ENCODE results near the gene RALGAPB.
"Not testable (repeated sequence)": the region's sequence is repeated elsewhere in the genome, so short reads cannot be mapped to it uniquely, and the experiment has no call there.

Gene RALGAPB

DNA sequence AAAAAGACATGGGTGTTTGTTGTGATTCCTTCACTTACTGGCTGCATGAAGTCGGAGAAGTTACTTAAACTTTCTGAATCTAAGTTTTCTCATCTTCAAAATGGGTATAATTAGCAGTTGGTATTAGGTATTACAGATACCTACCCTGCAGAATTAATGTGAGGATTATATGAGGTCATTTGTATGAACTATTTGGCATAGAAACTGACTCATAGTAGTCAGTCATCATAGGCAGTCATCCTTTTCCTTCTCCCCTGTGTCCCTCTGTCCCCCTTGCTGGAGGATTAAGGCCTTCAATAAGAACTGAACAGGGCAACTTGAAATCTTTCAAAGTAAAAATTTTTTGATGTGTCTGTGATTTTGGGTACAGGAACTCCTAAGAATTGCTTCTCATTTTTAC lies 26.3 kb downstream of the RALGAPB start:
- no peak for ATAC-seq

DNA sequence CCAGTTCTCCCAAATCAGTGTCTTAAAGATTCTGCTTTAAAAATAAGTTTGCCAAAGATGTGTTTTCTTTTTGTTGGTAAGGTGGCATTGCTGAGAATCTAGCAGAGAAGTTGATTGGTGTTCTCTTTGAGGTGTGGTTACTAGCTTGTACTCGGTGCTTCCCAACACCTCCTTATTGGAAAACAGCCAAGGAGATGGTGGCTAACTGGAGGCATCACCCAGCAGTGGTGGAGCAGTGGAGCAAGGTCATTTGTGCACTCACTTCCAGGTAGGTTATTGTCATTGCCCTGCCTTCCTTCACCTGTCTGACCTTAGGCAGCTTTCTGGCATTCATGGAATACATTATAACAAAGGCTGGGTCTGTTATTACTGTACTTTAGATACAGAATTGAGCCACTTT lies 26.7 kb downstream of the RALGAPB start:
- no peak for ATAC-seq

GRCh38 chr20:38501858-38502436 lies 29.3 kb downstream of the RALGAPB start:
- no peak for ATAC-seq

- no peak for ATAC-seq
These were observed 31.9 kb downstream of the RALGAPB start for GRCh38 chr20:38504368-38505090.

GRCh38 chr20:38505091-38505455 lies 32.4 kb downstream of the RALGAPB start:
- ATAC-seq = no peak

DNA sequence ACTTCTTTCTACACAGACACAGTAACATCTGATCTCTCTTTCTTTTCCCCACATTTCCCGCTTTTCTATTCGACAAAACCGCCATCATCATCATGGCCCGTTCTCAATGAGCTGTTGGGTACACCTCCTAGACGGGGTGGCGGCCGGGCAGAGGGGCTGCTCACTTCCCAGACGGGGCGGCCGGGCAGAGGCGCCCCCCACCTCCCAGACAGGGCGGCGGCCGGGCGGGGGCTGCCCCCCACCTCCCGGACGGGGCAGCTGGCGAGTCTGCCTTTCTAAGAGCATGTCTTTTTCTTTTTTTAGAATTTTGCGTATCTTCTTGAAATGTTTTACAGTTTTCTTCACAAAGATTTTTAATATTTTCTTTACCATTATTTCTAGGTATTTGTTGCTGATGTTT lies 39.1 kb downstream of the RALGAPB start:
- not testable (repeated sequence) for ATAC-seq

GRCh38 chr20:38514185-38514584 lies 41.5 kb downstream of the RALGAPB start:
- no peak for ATAC-seq

- no peak for ATAC-seq
These were observed 42.3 kb downstream of the RALGAPB start for GRCh38 chr20:38514947-38515346.

DNA sequence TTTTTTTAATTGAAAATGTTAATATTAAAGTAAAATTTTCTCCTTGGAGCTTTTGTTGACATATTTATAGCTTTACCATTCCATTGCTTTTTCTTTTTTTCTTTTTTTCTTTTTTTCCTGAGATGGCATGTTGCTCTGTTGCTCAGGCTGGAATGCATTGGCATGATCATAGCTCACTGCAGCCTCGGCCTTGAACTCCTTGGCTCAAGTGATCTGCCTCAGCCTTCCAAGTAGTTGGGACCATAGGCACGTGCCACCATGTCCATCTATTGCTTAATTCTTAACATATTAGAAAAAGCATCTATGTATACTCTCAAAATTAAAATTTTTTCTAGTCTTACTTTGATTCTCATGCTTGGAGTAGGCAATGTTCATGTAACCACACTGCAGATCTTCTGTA lies 43.0 kb downstream of the RALGAPB start:
- ATAC-seq = no peak

- no peak for ATAC-seq
These were observed 46.8 kb downstream of the RALGAPB start for GRCh38 chr20:38519426-38519825.

DNA sequence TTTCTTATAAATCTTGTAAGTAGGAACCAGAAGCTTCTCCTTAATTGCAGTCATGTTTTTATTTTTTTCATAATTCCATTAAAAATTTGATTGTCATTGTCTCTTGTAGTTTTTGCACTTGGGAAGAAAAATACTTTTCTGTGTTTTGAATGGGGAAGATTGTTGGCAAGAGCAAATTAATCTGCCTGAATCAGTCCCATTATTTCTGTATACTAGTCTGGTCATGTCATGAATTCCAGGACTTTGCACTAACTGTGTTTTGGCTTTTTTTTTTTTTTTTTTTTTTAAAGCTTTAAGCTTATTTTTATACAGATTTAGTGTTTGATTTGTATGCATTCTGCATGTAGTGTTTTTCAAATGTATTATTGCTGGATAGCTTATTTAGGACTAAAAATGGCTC lies 47.6 kb downstream of the RALGAPB start:
- no peak for ATAC-seq

GRCh38 chr20:38523697-38524096 lies 51.1 kb downstream of the RALGAPB start:
- ATAC-seq = no peak

DNA sequence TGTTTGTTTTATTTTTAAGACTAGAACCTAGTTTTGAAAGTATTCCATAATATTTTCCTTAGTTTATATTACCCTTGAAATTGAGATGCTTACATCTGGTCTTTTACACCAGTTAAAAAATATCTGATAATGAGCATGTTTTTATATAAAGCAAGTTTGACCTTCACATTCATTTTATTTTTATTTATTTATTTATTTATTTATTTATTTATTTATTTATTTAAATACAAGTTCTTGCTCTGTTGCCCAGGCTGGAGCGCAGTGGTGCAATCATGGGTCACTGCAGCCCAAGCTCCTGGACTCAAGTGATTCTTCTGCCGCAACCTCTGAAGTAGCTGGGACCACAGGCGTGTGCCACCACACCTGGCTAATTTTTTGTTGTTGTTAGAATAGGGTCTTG lies 55.5 kb downstream of the RALGAPB start:
- ATAC-seq = no peak

GRCh38 chr20:38531021-38531420 lies 58.4 kb downstream of the RALGAPB start:
- ATAC-seq = no peak

DNA sequence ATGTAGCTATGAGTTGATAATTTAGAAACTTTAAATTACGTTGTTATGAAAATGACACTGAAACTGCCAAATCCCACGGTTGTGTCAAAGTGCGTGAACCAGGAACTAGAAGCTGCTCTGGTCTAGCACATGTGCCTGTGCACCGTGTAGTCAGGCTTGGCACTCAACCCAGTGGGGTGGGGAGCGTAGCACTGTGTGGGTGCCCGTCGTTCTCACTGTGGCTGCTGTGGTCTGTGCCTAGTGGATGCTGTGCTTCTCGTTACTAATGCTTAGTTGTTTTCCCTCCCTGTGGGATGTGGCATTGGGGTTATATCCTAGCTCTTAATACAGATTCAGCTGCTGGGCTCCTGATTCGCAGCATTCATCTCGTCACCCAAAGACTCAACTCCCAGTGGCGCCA lies 62.1 kb downstream of the RALGAPB start:
- ATAC-seq = no peak

- no peak for ATAC-seq
These were observed 63.7 kb downstream of the RALGAPB start for GRCh38 chr20:38536310-38536709.

DNA sequence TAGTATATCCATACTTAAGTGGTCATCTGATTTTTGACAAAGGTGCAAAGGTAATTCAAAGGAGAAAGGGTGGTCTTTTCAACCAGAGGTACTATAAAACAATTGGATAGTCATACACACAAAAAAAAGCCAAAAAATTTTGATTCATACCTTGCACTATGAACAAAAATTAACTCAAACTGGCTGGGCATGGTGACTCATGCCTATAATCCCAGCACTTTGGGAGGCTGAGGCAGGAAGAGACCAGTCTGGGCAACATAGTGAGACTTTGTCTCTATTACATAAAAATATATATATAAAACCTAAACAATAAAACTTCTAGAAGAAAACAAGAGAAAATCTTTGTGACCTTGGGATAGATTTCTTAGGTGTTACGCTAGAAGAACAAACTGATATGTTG lies 64.5 kb downstream of the RALGAPB start:
- no peak for ATAC-seq

- no peak for ATAC-seq
These were observed 66.1 kb downstream of the RALGAPB start for GRCh38 chr20:38538789-38539188.

DNA sequence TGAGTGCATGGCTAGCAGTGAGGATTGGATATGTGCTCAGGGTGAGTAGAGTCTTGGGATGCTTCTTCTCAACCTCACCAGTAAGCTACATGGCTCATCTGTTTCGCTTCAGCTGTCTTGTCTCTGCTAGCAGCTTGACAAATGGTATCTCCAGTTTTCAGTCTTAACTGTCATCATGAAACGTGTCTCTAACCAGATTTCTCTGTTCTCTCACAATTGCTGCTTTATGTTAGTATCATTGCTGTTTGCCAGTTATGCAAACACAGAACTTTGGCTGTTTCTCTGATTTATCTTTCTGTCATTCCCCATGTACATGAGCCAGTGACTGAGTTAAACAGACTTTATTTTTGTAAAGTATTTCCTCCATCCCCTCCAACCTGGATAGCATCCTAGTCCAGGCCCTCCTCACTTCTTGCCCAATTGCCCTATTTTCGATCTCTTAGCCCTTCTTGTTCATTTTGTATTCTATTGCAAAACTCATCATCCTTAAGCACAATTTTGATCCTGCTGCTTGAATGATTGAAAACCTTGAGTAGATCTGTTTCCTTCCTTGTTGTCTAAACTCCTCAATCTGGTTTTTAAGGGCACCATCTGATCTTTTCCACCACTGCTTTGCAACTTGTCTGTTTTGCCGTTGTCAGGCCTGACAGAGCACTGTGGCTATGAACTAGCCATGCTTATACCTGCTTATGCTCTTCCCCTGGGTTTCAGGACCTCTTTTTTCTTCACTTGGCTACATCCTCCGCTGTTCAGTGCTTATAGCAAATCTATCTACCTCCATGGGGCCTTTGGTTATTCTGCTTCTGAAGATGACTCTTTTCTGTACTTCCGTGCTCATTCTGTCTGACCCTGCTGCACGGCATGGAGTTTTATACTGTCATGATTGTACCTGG lies 70.6 kb downstream of the RALGAPB start:
- no peak for ATAC-seq

DNA sequence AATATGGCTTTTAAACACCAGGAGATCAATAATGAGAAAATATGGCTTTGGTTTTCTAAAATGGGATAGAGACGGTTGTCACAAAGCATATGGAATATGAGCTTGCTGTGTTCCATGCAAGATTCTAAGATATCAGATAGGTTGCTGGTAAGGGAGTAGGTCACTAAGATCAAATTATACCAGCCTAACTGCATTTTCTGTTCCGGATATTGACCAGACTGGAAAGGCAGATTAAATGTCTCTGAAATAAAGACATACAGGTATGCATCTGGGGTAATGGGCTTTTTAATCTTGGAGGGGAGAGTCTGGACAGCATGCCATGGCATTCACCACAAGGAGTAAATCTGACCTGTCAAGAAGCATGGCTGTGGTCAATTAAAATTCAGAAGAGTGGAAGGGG lies 73.1 kb downstream of the RALGAPB start:
- no peak for ATAC-seq

- ATAC-seq = no peak
These were observed 74.8 kb downstream of the RALGAPB start for GRCh38 chr20:38547288-38548085.

DNA sequence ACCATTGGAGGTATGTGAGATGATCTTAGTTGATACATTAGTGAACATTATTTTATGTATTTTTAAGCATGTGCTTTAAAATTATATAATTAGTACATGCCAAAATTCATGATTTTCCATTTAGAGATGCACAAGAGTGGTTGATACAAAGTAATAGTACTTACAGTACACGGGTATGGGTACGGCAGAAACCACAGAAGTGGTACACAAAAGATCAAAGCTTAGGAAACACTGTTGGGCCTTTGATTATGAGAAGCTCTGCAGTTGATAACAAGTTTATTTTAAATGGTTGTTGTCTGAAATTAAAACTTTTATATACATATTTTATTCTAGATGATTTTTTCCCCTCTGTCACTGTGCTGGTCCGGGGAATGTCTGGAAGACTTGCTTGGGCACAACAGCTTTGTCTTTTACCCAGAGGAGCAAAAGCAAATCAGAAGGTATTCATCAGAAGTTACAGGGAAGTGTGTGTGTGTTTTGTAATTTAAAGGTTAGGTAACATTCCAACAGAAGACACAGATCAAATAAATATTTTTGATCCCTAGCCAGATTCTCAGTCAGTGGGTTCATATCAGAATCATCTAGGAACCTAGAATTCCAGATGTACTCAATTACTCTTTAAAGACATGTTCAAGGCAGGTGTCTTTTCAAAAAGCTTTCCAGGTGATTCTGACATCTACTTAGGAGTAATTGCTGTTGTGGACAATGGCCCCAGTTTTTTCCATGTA lies 75.9 kb downstream of the RALGAPB start:
- ATAC-seq = no peak
